Aorta (tissue), 5 donors: ENCODE data around the gene CYP2B6. TPM values are rescaled to one million over a fixed set of nuclear protein-coding genes. Genes with fewer than 3 reads are reported as not detected.
"Not testable (repeated sequence)": the region's sequence is repeated elsewhere in the genome, so short reads cannot be mapped to it uniquely, and the experiment has no call there.

ENCODE experiments used
- ATAC-seq: fragments of 200-7000 bp; cut with Tn5 transposase; one replicate; pipeline ENCODE4 v1.9.1; 2022; ENCODE audit warnings: moderate library complexity; ENCODE audit not compliant: low FRiP score
- DNase-seq, 2 donors: peaks; one replicate each; pipeline ENCODE4 v3.0.0-alpha.2; 2020
- H3K27ac ChIP-seq, 2 donors: one replicate each; pipeline ENCODE4 v1.5.1; 2013; ENCODE audit warnings: low read length in 2 of 2, mild to moderate bottlenecking in 2 of 2, moderate library complexity in 2 of 2, control low read depth in 1 of 2, inconsistent platforms in 1 of 2, low read depth in 1 of 2
- H3K27me3 ChIP-seq, 2 donors: one replicate each; pipeline ENCODE4 v1.6.1; 2013; ENCODE audit warnings: control low read depth in 1 of 2, low read length in 1 of 2, mild to moderate bottlenecking in 1 of 2, moderate library complexity in 1 of 2; ENCODE audit not compliant: insufficient read depth in 2 of 2, control insufficient read depth in 1 of 2
- H3K36me3 ChIP-seq, 2 donors: one replicate each; pipeline ENCODE4 v1.6.1; 2013; ENCODE audit warnings: control low read depth in 1 of 2, low read length in 1 of 2, mild to moderate bottlenecking in 1 of 2; ENCODE audit not compliant: insufficient read depth in 2 of 2, control insufficient read depth in 1 of 2
- H3K4me1 ChIP-seq, 2 donors: one replicate each; pipeline ENCODE4 v1.6.1; 2013; ENCODE audit warnings: low read length in 2 of 2, control low read depth in 1 of 2, mild to moderate bottlenecking in 1 of 2, moderate library complexity in 1 of 2; ENCODE audit not compliant: insufficient read depth in 2 of 2, control insufficient read depth in 1 of 2
- H3K4me3 ChIP-seq, 2 donors: one replicate each; pipeline ENCODE4 v1.5.1; 2013; ENCODE audit warnings: low read length in 2 of 2, control low read depth in 1 of 2, mild to moderate bottlenecking in 1 of 2
- H3K9me3 ChIP-seq: one replicate; pipeline ENCODE4 v1.6.1; 2013; ENCODE audit warnings: mild to moderate bottlenecking, low read length; ENCODE audit not compliant: control insufficient read depth
- WGBS, 2 donors: extraction: QIAGEN DNeasy Blood & Tissue Kit; methylation state at CpG; one replicate each; pipeline ENCODE4 v1.1.7; 2013; 5-methylcytosine and 5-hydroxymethylcytosine counted together
- intact Hi-C, 2 donors: fragments of 100-400 bp; cut with DNase I; formaldehyde crosslinking; loops; one replicate each; pipeline versions ENCODE4 v1.14.2 to v1.15.0; 2022
- polyA plus RNA-seq, 2 donors: library from polyadenylated mRNA; stranded (reverse); fragments of 200-250 nt; gene quantifications; one replicate each; pipeline ENCODE4 v1.2.3, GENCODE V29; 2013
- total RNA-seq, 2 donors: library from RNA; stranded (reverse); fragmentation: NEBNext Ultra II Directional; extraction: Animal tissue kit (Norgen Biotek cat#: 25700); gene quantifications; one replicate each; pipeline ENCODE4 v1.2.1, GENCODE V29; 2021
- donor health status: healthy with polysubstance abuse.
- donor health status: Bipolar disorder and iron deficiency.
- donor health status: DM: no; HTN: no; CAD: no.
- donor health status: DM: no; HTN: no; CAD: no.
- donor health status: DM: yes; HTN: yes; CAD: no.

CYP2B6 gene
- total and polyA plus RNA-seq, 4 donors = 1.6 TPM; not detected in 3

DNA sequence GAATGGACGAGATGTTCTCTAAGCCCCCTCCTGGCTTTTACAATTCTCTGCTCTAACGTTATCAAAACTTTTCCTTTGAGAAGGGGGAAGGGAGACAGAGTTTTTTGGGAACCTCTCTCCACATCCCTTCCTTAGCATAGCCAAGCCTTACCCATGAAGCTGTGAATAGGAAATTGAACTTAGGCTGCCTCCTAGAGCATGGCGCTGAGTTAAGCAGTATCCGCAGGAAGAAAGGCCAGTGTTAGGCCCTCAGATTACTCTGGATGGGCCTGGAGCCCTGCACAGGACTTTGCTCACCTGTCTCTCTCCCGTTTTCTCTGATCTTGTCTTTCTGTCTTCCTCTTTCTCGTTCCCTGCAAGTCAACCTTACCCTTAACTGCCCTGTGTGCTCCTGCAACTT, 39.6 kb downstream of the CYP2B6 start:
- WGBS, 2 donors = 41 to 45% methylated on average over 6 of the region's 6 CpGs
- intact Hi-C loops = no loop called here
- no peaks in the 10 kb centered on the region for H3K27me3 ChIP-seq
- no peak overlapping the region for H3K4me3 ChIP-seq
- H3K4me1 ChIP-seq = no peaks in the 10 kb centered on the region
- ATAC-seq = no peak
- H3K27ac ChIP-seq = no peak overlapping the region
- H3K36me3 ChIP-seq = no peaks in the 10 kb centered on the region
- no peaks in the 10 kb centered on the region for H3K9me3 ChIP-seq
- DNase-seq = no peak

DNA sequence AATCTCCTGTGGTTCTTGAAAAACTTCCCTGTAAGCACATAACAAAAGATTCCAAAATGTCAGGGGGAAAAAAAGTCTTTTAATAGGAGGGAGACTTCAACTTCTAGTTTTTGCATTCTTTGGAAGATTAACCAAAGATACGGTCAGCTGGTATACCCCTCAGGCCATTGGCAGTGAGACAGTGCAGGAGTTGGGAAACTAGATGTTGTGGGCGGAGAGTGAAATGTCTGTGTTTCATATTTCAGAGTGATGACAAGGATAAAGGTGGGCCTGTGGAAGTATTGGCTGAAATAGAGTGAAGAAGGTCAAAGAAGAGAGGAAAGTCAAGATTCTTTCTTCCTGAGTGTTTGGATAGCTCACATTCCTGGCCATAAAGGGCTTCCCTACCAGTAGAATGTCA, 40.8 kb downstream of the CYP2B6 start:
- intact Hi-C loops = no loop called here
- 0 to 64% methylated on average over 2 of the region's 2 CpGs for whole genome bisulfite sequencing, 2 donors
- ATAC-seq (no peak), DNase-seq (no peak)
- Histone ChIP-seq H3K9me3 (no peaks in the 10 kb centered on the region), H3K4me3 (no peak overlapping the region), H3K27ac (no peak overlapping the region), H3K4me1 (no peaks in the 10 kb centered on the region), H3K36me3 (no peaks in the 10 kb centered on the region), H3K27me3 (no peaks in the 10 kb centered on the region)

DNA sequence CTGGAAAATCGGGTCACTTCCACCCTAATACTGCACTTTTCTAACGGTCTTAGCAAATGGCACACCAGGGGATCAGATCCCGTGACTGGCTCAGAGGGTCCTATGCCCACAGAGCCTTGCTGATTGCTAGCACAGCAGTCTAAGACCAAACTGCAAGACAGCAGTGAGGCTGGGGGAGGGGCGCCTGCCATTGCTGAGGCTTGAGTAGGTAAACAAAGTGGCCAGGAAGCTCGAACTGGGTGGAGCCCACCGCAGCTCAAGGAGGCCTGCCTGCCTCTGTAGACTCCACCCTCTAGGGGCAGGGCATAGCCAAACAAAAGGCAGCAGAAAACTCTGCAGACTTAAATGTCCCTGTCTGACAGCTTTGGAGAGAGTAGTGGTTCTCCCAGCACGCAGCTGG, 42.2 kb downstream of the CYP2B6 start:
- H3K27ac ChIP-seq, H3K4me1 ChIP-seq, H3K27me3 ChIP-seq, H3K36me3 ChIP-seq, H3K9me3 ChIP-seq, DNase-seq, H3K4me3 ChIP-seq, intact Hi-C loops, ATAC-seq: not testable (repeated sequence)
- WGBS, 2 donors = 34 to 52% methylated on average over 7 of the region's 7 CpGs

DNA sequence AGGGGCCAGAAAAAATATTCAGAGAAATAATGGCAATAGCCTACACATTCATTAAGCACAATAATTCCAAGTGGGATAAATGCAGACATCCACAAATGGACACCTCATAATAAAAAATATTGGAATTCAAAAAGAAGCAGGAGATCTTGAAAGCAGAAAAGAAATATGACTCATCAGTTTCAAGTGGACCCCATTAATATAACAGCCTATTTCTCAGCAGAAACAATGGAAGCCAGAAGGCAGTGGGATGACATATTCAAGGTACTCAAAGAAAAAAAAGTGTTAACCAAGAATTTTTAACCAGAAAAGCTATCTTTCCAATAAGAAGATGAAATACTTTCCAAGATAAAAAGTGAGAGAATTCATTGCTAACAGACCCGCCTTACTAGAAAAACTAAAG, 48.7 kb downstream of the CYP2B6 start:
- WGBS, 2 donors = 71 to 82% methylated on average over 1 of the region's 1 CpG
- Histone ChIP-seq H3K36me3 (no peaks in the 10 kb centered on the region), H3K4me3 (no peak overlapping the region), H3K9me3 (no peaks in the 10 kb centered on the region), H3K27ac (no peak overlapping the region), H3K27me3 (no peaks in the 10 kb centered on the region), H3K4me1 (no peaks in the 10 kb centered on the region)
- ATAC-seq (no peak), DNase-seq (no peak)
- intact Hi-C loops = no loop called here

DNA sequence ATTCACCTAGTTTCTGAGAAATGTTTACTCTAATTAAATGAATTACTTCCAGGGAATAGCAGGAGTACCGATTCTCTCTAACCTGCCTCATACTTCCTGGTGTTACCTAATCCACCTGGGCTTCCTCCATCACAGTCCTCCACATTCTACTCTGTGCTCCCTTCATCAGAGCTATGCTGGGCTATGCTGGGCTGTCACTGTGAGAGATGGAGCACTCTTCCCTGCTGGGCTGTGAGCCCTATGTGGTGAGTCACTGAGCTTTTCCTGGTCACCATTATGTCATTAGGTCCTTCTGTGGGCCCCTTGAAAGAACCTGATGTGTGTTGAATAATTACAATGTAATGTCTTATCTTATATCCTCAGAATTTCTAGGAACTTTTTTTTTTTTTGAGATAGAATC, 54.0 kb downstream of the CYP2B6 start:
- H3K4me1 ChIP-seq, H3K27ac ChIP-seq, ATAC-seq, intact Hi-C loops, H3K36me3 ChIP-seq, H3K27me3 ChIP-seq, DNase-seq, H3K9me3 ChIP-seq, H3K4me3 ChIP-seq: not testable (repeated sequence)
- 72 to 80% methylated on average over 1 of the region's 1 CpG for WGBS, 2 donors

DNA sequence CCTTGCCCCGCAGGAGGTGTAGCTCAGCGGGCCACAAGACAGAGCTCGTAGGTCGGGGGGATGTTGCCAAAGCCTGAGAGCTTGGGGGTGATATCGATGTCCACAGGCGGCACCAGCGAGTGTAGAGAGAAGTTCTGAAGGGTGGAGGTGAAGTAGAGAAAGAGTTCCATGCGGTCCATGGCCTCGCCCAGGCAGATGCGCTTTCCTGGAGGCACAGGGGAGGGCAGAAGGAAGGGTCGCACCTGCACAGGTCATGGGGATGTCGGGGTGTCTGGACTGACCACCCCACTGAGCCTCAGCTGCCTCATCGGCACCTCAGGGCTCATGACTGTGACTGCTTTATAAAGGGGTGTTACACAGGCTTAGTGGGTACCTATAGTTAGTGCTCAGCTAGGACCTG, 59.3 kb downstream of the CYP2B6 start:
- no peak overlapping the region for H3K27ac ChIP-seq
- H3K9me3 ChIP-seq = no peaks in the 10 kb centered on the region
- ATAC-seq = no peak
- 74 to 78% methylated on average over 13 of the region's 13 CpGs for WGBS, 2 donors
- H3K27me3 ChIP-seq = no peaks in the 10 kb centered on the region
- H3K4me3 ChIP-seq = no peak overlapping the region
- no peaks in the 10 kb centered on the region for H3K4me1 ChIP-seq
- no peak for DNase-seq
- intact Hi-C loops = no loop called here
- H3K36me3 ChIP-seq = no peaks in the 10 kb centered on the region

DNA sequence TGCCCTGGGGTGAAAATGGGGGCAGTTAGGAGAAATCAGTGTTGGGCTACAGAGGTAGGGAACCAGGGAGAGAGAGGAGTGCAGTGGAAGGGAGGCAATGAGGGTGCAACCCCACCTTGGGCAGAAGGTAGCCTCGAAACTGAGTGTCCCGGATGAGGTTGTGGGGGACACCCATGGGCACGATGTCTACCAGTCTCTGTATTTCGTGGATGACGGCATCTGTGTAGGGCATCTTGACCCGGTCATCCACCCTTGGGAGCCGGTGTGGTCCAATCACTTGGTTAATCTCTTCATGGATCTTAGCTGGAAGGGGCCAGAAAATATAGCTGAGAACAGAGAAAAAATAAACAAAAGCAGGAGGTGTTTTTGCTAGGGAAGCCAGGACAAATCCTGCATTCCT, 61.1 kb downstream of the CYP2B6 start:
- intact Hi-C loops, H3K36me3 ChIP-seq, DNase-seq, H3K27me3 ChIP-seq, H3K9me3 ChIP-seq, ATAC-seq, H3K27ac ChIP-seq, H3K4me1 ChIP-seq, H3K4me3 ChIP-seq: not testable (repeated sequence)
- 76 to 80% methylated on average over 7 of the region's 7 CpGs for WGBS, 2 donors

DNA sequence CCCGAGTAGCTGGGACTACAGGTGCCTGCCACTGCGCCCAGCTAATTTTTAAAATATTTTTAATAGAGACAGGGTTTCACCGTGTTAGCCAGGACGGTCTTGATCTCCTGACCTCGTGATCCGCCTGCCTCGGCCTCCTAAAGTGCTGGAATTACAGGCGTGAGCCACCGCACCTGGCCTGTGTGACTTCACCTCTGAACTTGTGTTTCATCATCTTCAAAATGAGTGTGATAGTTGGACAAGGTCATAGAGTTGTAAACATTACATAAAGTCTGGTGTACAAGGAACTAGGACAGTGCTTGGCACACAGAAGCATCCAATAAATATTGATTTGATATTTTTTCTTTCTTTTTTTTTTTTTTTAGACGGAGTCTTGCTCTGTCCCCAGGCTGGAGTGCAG, 62.2 kb downstream of the CYP2B6 start:
- H3K4me3 ChIP-seq, DNase-seq, H3K27ac ChIP-seq, H3K9me3 ChIP-seq, H3K4me1 ChIP-seq, ATAC-seq, H3K27me3 ChIP-seq, intact Hi-C loops, H3K36me3 ChIP-seq: not testable (repeated sequence)
- 81 to 87% methylated on average over 9 to 10 of the region's 10 CpGs for WGBS, 2 donors

DNA sequence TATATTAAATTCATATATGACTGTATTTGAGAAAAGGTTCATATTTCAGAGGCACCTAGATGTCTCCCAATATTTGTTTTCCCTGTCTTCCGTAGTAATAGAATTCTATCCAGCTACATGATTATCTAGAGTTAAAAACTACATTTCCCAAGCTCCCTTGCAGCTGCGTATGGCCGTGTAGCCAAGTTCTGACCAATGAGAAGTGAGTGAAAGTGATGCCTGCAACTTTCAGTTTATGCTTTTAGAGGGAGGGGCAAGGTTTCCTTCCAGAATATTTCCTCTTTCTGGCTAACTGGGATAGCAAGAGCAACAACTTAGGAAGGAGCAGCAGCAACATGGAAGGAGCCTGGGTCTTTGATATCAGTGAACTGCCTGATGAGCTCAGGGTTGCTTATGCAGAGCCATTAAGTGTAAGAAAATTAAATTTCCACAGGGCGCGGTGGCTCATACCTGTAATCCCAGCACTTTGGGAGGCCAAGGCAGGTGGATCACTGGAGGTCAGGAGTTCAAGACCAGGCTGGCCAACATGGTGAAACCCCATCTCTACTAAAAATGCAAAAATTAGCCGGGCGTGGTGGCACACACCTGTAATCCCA, 74.0 kb downstream of the CYP2B6 start:
- Histone ChIP-seq H3K36me3 (no peaks in the 10 kb centered on the region), H3K9me3 (no peaks in the 10 kb centered on the region), H3K4me1 (no peaks in the 10 kb centered on the region), H3K27me3 (peaks cover 0 to 1% of the 10 kb centered on the region in 2 donors), H3K27ac (no peak overlapping the region), H3K4me3 (no peak overlapping the region)
- DNase-seq = no peak
- ATAC-seq = no peak
- intact Hi-C loops = no loop called here
- WGBS, 2 donors = 60 to 61% methylated on average over 7 of the region's 7 CpGs
